Activated naive CD4-positive, alpha-beta T cell treated with anti-CD3 and anti-CD28 coated beads, Interleukin-2, amount 10 ng/mL, durations not matched to agents 7 days and 5 days (primary cell): ENCODE measurements around the gene IWS1.
"Not testable (repeated sequence)": the region's sequence is repeated elsewhere in the genome, so short reads cannot be mapped to it uniquely, and the experiment has no call there.

Experiments used
- CTCF ChIA-PET: fragments of 350-600 bp; sonication (Branson Sonifier 250); formaldehyde crosslinking; loops from one replicate; lab custom pipeline; 2021; ENCODE audit warnings: antibody characterized with exemption; lab: Charles Lee
- DNase-seq: peaks from one replicate; pipeline ENCODE4 v3.0.0-alpha.2; 2020
- H3K27ac Mint-ChIP-seq: one replicate; pipeline ENCODE4 v1.8.0; 2021; ENCODE audit warnings: mild to moderate bottlenecking, moderate library complexity, mixed read lengths
- H3K27me3 Mint-ChIP-seq: one replicate; pipeline ENCODE4 v1.8.0; 2021; ENCODE audit warnings: mild to moderate bottlenecking, mixed read lengths
- H3K36me3 Mint-ChIP-seq: one replicate; pipeline ENCODE4 v1.8.0; 2021; ENCODE audit warnings: mixed read lengths
- H3K4me1 Mint-ChIP-seq: one replicate; pipeline ENCODE4 v1.8.0; 2021; ENCODE audit warnings: mixed read lengths
- H3K4me3 Mint-ChIP-seq: one replicate; pipeline ENCODE4 v1.8.0; 2021; ENCODE audit warnings: mild to moderate bottlenecking, moderate library complexity, mixed read lengths
- H3K9me3 Mint-ChIP-seq: one replicate; pipeline ENCODE4 v1.8.0; 2021; ENCODE audit warnings: mixed read lengths

Gene IWS1

DNA sequence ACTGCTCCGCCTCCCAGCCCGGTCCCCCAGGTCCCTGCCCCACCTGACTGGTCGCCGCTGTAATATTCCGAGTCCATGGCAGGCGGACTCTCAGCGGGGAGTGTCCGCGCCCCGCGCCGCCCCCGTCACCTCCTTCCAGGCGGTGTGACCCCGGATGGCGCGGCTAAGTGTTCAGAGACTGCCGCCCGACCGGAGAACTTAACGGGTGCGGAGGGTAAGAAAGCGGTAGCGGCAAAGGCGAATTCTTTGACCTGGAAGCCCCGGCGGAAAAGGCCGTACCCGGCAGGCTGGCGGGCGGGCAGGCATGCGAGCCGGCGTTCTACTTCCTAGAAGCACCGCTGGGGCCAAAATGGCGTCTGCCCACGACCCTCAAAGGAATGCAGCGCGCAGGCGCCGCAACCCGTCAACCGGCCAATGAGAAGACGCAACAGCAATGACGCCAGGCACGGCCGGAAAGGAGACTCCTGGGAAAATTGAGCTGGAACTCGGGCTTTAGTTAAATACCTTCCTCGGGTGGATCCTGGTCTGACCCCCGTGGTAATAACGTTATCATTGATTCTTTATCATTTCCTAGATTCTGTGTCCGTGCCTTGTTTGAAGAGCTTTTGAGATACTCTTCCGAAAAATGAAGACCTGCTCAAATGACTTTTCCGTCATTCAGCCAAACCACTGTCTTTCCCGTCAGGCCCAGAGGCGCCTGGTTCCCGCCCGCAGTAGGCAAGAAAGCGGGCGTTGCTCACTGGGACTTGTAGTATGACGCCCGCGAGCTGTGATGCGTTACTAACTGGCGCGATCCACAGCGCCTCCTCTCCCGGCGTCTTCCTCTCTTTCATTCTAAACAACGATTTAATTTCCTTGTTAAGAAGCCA lies at the start of gene IWS1:
TSS of gene IWS1 (minus strand) at position 358 of the 869 bp plus-strand sequence. CDS start at position 77, 281 bp downstream.
- H3K4me1 Mint-ChIP-seq: peaks cover 27% of the 10 kb centered on the region
- H3K27ac Mint-ChIP-seq: peak within 1 kb of the TSS; percentile 95
- peaks cover 16% of the 10 kb centered on the region for H3K36me3 Mint-ChIP-seq
- no peaks in the 10 kb centered on the region for H3K27me3 Mint-ChIP-seq
- DNase-seq: peak; percentile 96
- CTCF ChIA-PET: interaction anchor here (0.9 to 1.8 kb wide), 3 partner anchors 11 to 65 kb away, joined by 3 to 7 read pairs (median 4); no protein-coding TSS in a partner anchor
- no peaks in the 10 kb centered on the region for H3K9me3 Mint-ChIP-seq
- H3K4me3 Mint-ChIP-seq: peak within 1 kb of the TSS; percentile 91

DNA sequence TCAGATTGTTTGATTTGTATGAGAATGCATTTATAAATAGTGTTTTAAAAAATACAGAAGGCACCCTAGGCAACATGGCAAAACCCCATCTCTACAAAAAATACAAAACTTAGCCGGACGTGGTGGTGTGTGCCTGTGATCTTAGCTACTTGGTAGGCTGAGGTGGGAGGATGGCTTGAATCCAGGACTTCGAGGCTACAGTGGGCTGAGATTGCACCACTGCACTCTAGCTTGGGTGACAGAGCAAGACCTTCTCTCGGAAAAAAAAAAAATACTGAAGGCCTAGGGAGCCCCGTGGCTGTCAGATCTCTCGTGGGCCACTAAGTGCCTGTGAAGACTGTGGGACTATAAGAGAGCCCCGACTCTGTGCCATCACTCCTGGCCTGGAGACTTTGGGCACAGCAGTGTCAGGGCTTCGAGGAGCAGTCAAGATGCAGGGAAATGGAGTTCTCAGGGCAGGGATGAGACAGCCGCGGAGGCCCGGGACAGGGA lies 49.7 kb upstream of the IWS1 start:
- Mint-ChIP-seq H3K9me3 (no peaks in the 10 kb centered on the region), H3K4me3 (no peak overlapping the region), H3K27me3 (peaks cover 23% of the 10 kb centered on the region), H3K36me3 (no peaks in the 10 kb centered on the region), H3K27ac (peak overlapping the region; percentile 73), H3K4me1 (peaks cover 27% of the 10 kb centered on the region)
- CTCF ChIA-PET: interaction anchor here (0.7 to 1.1 kb wide), 2 partner anchors 63 to 74 kb away, joined by 3 to 4 read pairs; no protein-coding TSS in a partner anchor
- DNase-seq: no peak

DNA sequence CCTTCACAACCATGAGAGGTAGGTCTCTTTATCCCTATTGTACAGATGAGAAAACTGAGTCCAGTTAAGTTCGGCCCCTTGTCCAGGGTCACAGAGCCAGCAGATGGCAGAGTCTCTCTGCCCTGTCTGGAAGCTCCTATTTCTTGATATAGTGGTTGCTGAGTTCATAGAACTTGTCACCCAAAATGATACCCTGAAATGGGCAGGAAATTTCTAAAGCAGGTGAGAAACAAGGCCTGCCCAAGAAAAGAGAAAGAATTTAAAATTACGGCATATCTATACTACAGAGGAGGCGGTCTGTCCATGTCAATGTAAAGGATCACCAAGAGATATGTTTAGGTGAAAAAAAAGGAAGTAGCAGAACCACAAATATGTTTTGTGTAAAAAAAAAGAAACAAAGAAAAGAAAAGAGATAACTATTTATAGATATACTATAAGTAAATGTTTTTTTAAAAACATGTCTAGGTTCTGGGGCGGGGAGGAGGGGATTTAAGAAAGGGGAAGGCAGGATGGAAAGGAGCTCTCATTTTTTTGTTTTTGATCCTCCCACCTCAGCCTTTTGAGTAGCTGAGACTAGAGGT lies 49.0 kb upstream of the IWS1 start:
- H3K27ac Mint-ChIP-seq: peak overlapping the region; percentile 73
- no peak for DNase-seq
- no peak overlapping the region for H3K4me3 Mint-ChIP-seq
- H3K36me3 Mint-ChIP-seq: no peaks in the 10 kb centered on the region
- H3K4me1 Mint-ChIP-seq: peaks cover 27% of the 10 kb centered on the region
- no peaks in the 10 kb centered on the region for H3K9me3 Mint-ChIP-seq
- CTCF ChIA-PET: interaction anchor here (0.7 to 1.5 kb wide), 4 partner anchors 16 to 75 kb away, joined by 3 to 6 read pairs (median 4); no protein-coding TSS in a partner anchor
- peaks cover 23% of the 10 kb centered on the region for H3K27me3 Mint-ChIP-seq

DNA sequence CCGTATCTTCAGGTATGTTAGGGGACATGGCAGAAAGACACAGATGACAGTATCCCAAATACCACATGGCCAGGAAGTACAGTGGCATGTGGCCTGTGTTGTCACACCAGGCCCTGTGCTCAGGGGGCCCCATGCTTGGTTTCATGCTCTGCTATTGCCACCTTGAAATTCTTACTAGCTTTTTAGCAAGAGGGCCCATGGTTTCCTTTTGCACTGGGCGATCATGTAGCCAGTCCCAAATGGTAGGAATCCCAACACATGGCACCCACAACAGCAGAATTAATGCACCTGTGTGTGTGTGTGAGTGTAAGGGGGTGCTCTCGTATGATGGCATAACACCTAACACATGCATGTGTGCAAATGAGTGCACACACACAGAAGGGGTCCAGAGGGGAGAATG lies 48.4 kb upstream of the IWS1 start:
- H3K36me3 Mint-ChIP-seq: no peaks in the 10 kb centered on the region
- peak overlapping the region; percentile 73 for H3K27ac Mint-ChIP-seq
- H3K27me3 Mint-ChIP-seq: peaks cover 29% of the 10 kb centered on the region
- H3K9me3 Mint-ChIP-seq: no peaks in the 10 kb centered on the region
- no peak for DNase-seq
- CTCF ChIA-PET: interaction anchor here (1.1 to 1.5 kb wide), 2 partner anchors 16 to 73 kb away, joined by 3 to 6 read pairs; no protein-coding TSS in a partner anchor
- H3K4me1 Mint-ChIP-seq: peaks cover 27% of the 10 kb centered on the region
- H3K4me3 Mint-ChIP-seq: no peak overlapping the region

DNA sequence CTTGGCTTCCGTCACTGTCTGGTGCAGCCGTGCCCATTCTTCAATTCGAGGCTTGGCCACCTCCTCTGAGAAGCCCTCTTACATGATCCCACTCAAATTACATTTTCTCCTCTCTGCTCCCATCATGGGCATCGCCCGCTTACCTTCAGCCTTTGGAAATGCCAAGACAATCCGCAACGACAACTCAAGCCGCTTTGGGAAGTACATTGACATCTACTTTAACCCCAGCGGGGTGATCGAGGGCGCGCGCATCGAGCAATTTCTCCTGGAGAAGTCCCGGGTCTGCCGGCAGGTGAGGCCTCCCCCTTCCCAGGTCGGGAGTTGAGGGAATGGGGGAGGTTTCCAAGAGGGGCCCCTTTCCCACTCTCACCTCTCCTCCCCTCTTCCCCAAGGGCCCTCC lies 47.5 kb upstream of the IWS1 start:
- no peaks in the 10 kb centered on the region for H3K36me3 Mint-ChIP-seq
- no peak for DNase-seq
- H3K9me3 Mint-ChIP-seq: no peaks in the 10 kb centered on the region
- H3K27ac Mint-ChIP-seq: no peak overlapping the region
- peaks cover 29% of the 10 kb centered on the region for H3K27me3 Mint-ChIP-seq
- peaks cover 27% of the 10 kb centered on the region for H3K4me1 Mint-ChIP-seq
- H3K4me3 Mint-ChIP-seq: no peak overlapping the region
- CTCF ChIA-PET: interaction anchor here (1.5 kb wide), 1 partner anchor 17 kb away, joined by 6 read pairs; no protein-coding TSS in a partner anchor

DNA sequence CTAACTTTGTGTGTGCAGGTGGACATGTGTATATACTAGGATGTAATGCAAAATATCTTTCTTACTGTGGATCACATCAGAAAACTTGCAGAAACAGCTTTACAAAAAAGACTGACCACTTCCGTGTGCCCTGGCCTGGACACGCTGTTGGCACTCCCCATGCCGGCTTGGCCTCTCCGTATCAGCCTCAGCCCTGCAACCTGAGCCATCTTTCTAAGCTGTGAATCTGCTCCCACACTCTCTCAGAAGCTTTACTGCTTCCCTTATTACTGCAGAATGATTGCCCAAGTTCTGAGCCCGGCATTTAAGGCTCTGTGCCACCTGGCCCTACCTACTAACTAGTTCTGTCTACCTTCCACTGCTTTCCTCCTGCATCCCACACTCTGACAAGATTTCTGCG lies 47.0 kb upstream of the IWS1 start:
- Mint-ChIP-seq H3K4me3 (no peak overlapping the region), H3K27me3 (peaks cover 28% of the 10 kb centered on the region), H3K36me3 (no peaks in the 10 kb centered on the region), H3K4me1 (peaks cover 27% of the 10 kb centered on the region), H3K27ac (no peak overlapping the region), H3K9me3 (no peaks in the 10 kb centered on the region)
- no peak for DNase-seq
- CTCF ChIA-PET: interaction anchor here (0.7 kb wide), 1 partner anchor 11 kb away, joined by 3 read pairs; no protein-coding TSS in a partner anchor

DNA sequence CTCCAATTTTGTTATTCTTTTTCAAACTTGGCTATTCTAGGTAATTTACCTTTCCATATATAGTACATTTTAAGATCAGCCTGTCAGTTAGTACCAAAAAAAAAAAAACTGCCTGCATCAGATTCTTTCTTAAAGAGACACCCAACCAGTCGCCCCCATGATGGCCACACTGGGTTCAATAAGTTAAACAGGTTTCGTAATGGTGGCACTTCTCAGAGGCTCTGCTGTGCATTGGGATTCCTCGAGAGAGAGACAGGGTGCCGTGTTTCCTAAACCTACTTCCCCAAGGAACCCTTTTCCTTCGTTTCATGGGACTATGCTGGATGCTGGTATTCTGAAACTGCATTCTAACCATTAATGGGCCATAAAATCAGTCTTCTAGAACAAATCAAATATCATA lies 46.6 kb upstream of the IWS1 start:
- H3K27ac Mint-ChIP-seq: no peak overlapping the region
- peaks cover 28% of the 10 kb centered on the region for H3K27me3 Mint-ChIP-seq
- H3K4me1 Mint-ChIP-seq: peaks cover 27% of the 10 kb centered on the region
- no peaks in the 10 kb centered on the region for H3K36me3 Mint-ChIP-seq
- CTCF ChIA-PET: interaction anchor here (0.7 kb wide), 1 partner anchor 12 kb away, joined by 3 read pairs; no protein-coding TSS in a partner anchor
- no peaks in the 10 kb centered on the region for H3K9me3 Mint-ChIP-seq
- no peak for DNase-seq
- no peak overlapping the region for H3K4me3 Mint-ChIP-seq

DNA sequence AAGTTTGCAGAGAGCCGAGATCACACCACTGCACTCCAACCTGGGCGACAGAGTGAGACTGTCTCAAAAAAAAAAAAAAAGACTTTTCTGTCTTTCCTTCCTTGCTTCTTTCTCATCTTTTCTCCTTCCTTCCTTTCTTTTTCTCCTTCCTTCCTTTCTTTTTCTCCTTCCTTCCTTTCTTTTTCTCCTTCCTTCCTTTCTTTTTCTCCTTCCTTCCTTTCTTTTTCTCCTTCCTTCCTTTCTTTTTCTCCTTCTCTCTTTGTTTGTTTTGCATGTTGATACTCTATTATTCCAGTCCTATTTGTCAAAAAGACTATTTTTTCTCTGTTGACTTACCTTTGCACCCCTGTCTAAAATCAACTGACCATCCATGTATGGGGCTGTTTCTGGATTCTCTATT lies 46.1 kb upstream of the IWS1 start:
- H3K9me3 Mint-ChIP-seq, DNase-seq, H3K36me3 Mint-ChIP-seq, H3K4me3 Mint-ChIP-seq, CTCF ChIA-PET, H3K27ac Mint-ChIP-seq: not testable (repeated sequence)
- Mint-ChIP-seq H3K4me1 (peaks cover 27% of the 10 kb centered on the region), H3K27me3 (peaks cover 25% of the 10 kb centered on the region)

DNA sequence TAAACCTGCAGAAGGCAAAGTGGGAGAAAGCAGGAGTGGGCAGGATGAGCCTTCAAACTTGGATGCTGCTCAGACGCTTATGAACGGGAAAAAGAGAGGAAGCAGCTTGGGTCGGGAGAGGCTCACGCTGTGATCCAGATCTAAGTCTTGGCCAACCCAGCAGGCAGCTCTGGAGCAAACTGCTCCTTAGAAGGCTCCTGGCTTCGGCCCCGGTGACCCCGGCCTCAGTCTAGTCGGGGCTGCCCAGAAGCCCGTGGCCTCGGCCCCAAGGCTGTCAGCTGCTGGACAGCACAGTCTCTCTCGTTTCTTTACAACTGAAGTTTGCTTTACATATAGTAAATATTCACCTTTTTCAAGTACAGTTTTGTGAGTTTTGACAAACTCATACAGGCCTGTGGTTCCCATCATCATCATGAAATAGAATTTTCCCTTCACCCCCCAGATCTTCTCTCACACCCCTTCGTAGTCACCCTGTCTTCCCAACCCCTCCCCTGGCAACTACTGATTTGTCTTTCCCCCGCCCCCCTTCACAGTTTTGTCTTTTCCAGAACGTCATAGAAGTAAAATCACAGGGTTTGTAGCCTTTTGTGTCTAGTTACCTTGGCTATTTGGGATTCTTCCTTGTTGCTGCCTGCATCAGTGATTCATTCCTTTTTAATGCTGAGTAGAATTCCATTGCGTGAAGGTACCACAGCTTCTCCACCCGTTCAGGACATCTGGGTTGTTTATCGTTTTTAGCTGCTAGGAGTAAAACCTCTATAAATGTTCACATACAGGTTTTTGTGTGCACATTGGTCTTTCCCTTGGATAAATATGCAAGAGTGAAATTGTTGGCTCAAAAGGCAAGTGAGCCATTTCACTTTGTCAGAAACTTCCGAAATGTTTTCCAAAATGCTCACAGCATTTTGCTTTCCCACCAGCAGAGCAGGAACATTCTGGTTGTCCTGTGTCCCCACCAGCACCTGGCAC lies 44.3 kb upstream of the IWS1 start:
- H3K27ac Mint-ChIP-seq: no peak overlapping the region
- no peak overlapping the region for H3K4me3 Mint-ChIP-seq
- CTCF ChIA-PET: no interaction called here
- no peaks in the 10 kb centered on the region for H3K9me3 Mint-ChIP-seq
- no peak for DNase-seq
- H3K36me3 Mint-ChIP-seq: no peaks in the 10 kb centered on the region
- peaks cover 35% of the 10 kb centered on the region for H3K27me3 Mint-ChIP-seq
- H3K4me1 Mint-ChIP-seq: peaks cover 15% of the 10 kb centered on the region

DNA sequence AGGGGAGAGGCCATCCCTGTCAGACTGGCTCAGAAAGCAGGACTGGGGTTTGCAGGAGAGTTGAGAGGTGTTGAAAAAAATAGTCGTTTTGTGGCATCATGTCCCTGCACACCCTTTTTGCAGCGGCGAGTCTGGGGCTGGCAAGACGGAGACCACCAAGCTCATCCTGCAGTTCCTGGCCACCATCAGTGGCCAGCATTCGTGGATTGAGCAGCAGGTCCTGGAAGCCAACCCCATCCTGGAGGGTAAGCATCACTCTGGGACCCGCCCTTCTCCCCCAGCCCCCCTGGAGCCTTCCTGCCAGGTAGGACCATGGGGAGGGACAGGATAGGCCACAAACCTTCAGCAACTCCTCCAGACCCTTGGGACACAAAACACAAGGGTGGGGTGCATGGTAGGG lies 43.4 kb upstream of the IWS1 start:
- H3K4me3 Mint-ChIP-seq: no peak overlapping the region
- H3K27me3 Mint-ChIP-seq: peaks cover 44% of the 10 kb centered on the region
- no peaks in the 10 kb centered on the region for H3K36me3 Mint-ChIP-seq
- CTCF ChIA-PET: interaction anchor here (1.1 kb wide), 1 partner anchor 21 kb away, joined by 3 read pairs; no protein-coding TSS in a partner anchor
- peaks cover 6% of the 10 kb centered on the region for H3K4me1 Mint-ChIP-seq
- DNase-seq: no peak
- no peaks in the 10 kb centered on the region for H3K9me3 Mint-ChIP-seq
- H3K27ac Mint-ChIP-seq: no peak overlapping the region

DNA sequence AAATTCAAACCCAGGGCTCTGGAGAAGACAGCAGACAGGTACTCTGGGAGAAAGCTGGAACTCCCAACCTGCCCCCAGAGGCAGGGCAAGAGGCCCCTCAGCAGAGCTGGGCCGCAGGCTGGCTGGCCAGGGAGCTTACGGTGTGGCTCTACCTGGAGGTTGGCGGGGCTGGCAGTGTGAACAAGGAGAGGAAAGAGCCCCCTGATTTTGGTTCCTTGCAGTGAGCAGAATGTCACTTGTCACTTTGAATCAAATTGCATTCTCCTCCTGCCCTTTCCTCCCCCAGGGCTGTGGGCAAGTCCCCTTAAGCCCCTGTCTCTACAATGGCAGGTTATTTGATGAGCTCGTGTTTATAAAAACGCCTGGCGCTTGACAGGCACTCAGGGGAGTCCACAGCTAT lies 41.8 kb upstream of the IWS1 start:
- H3K36me3 Mint-ChIP-seq: peaks cover under 1% of the 10 kb centered on the region
- H3K4me1 Mint-ChIP-seq: peaks cover 16% of the 10 kb centered on the region
- H3K4me3 Mint-ChIP-seq: no peak overlapping the region
- peaks cover 44% of the 10 kb centered on the region for H3K27me3 Mint-ChIP-seq
- no peaks in the 10 kb centered on the region for H3K9me3 Mint-ChIP-seq
- H3K27ac Mint-ChIP-seq: no peak overlapping the region
- CTCF ChIA-PET: interaction anchor here (0.6 kb wide), 1 partner anchor 239 kb away, joined by 3 read pairs; no protein-coding TSS in a partner anchor
- no peak for DNase-seq

DNA sequence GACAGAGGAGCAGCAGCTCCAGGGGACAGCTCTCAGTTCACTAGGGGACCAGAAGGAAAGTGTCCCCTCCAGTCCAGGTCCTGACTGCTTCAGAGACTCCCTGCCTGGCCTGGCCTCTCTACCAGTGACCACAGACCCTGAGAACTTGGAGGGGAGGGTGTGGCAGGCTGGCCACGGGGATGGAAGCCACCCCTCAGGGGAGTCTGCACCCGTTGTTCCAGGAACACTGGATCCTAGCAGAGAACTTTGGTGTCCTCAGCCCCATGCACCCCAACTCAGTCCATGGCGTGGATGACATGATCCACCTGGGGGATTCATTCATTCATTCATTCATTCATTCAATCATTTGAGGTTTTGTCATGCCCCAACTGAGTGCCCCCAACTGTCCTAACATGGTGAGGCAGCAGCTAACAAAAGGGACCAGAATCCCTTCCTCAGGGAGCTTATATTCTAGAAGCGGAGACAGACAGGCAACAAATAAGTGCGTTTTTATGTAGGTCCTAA lies 41.1 kb upstream of the IWS1 start:
- H3K4me3 Mint-ChIP-seq: no peak overlapping the region
- peaks cover 18% of the 10 kb centered on the region for H3K4me1 Mint-ChIP-seq
- H3K9me3 Mint-ChIP-seq: no peaks in the 10 kb centered on the region
- peaks cover 41% of the 10 kb centered on the region for H3K27me3 Mint-ChIP-seq
- CTCF ChIA-PET: interaction anchor here (0.6 to 1.4 kb wide), 3 partner anchors 24 to 240 kb away, joined by 3 to 7 read pairs (median 4); no protein-coding TSS in a partner anchor
- H3K36me3 Mint-ChIP-seq: peaks cover 4% of the 10 kb centered on the region
- DNase-seq: no peak
- no peak overlapping the region for H3K27ac Mint-ChIP-seq

DNA sequence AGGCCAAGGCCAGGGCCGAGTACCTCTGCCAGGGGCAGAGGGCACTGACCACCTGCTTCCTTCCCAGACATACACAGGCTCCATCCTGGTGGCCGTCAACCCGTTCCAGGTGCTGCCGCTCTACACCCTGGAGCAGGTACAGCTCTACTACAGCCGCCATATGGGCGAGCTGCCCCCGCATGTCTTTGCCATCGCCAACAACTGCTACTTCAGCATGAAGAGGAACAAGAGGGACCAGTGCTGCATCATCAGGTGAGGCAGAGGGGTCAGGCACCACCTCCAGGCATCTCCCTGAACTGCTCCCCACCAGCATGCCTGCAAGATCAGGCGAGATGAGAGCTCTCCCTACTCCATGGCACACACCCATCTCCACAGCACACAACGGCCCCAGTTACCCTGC lies 40.3 kb upstream of the IWS1 start:
- H3K27ac Mint-ChIP-seq: no peak overlapping the region
- H3K4me1 Mint-ChIP-seq: peaks cover 17% of the 10 kb centered on the region
- peaks cover 4% of the 10 kb centered on the region for H3K36me3 Mint-ChIP-seq
- H3K4me3 Mint-ChIP-seq: no peak overlapping the region
- no peaks in the 10 kb centered on the region for H3K9me3 Mint-ChIP-seq
- H3K27me3 Mint-ChIP-seq: peaks cover 41% of the 10 kb centered on the region
- CTCF ChIA-PET: interaction anchor here (1.1 to 1.4 kb wide), 2 partner anchors 25 to 84 kb away, joined by 4 to 7 read pairs; no protein-coding TSS in a partner anchor
- DNase-seq: no peak
